Measurements from ENCODE around the gene ELF2.
A peak's percentile ranks its signal among the peaks of the same experiment; 100 is the strongest.
"Not testable (repeated sequence)": the region's sequence is repeated elsewhere in the genome, so short reads cannot be mapped to it uniquely, and the experiment has no call there.

ELF2 gene

GRCh38 chr4:139021071-139021470 lies 155.9 kb downstream of the ELF2 start:
- not testable (repeated sequence) for DNase-seq (ENCODE audit: low read depth in 3 of 3)

- DNase-seq (ENCODE audit: low read depth in 3 of 3), result no peak
Observed at GRCh38 chr4:139020384-139020783, 156.6 kb downstream of the ELF2 start.

GRCh38 chr4:139018971-139019758 lies 157.9 kb downstream of the ELF2 start:
- DNase-seq (ENCODE audit: low read depth in 3 of 3), result no peak

GRCh38 chr4:139018501-139018900 lies 158.5 kb downstream of the ELF2 start:
- no peak for DNase-seq (ENCODE audit: low read depth in 3 of 3)

GRCh38 chr4:139017861-139018260 lies 159.2 kb downstream of the ELF2 start:
- DNase-seq (ENCODE audit: low read depth in 3 of 3), result no peak

GRCh38 chr4:139015948-139016471 lies 161.0 kb downstream of the ELF2 start:
- peak in 2 of 3 experiments; percentile 8 to 44 for DNase-seq (ENCODE audit: low read depth in 3 of 3)

- DNase-seq (ENCODE audit: low read depth in 3 of 3), result peak; percentile 86 to 93 (median 89)
Observed at GRCh38 chr4:139015269-139015947, 161.6 kb downstream of the ELF2 start, which contains the start of gene NOCT. TSS of gene NOCT (plus strand) at chr4:139015781. CDS start at chr4:139015982, 201 bp downstream.

GRCh38 chr4:139014371-139015268 lies 162.4 kb downstream of the ELF2 start:
- DNase-seq (ENCODE audit: low read depth in 3 of 3), result peak in 2 of 3 experiments; percentile 1 to 10

GRCh38 chr4:139011225-139011950 lies 165.6 kb downstream of the ELF2 start:
- no peak for DNase-seq (ENCODE audit: low read depth in 3 of 3)

- DNase-seq (ENCODE audit: low read depth in 3 of 3), result no peak
Observed at GRCh38 chr4:139009702-139010101, 167.3 kb downstream of the ELF2 start.

- DNase-seq (ENCODE audit: low read depth in 3 of 3), result not testable (repeated sequence)
Observed at GRCh38 chr4:139008278-139008677, 168.7 kb downstream of the ELF2 start.

GRCh38 chr4:139007640-139008039 lies 169.4 kb downstream of the ELF2 start:
- DNase-seq (ENCODE audit: low read depth in 3 of 3), result no peak
